RPMI8226 (cell line): ENCODE data around the gene PDIK1L.

Experiments used
- DNase-seq: peaks from one replicate; pipeline ENCODE4 v3.0.0-alpha.2; 2015

PDIK1L gene

GRCh38 chr1:26124418-26125331, 13.1 kb downstream of the PDIK1L start:
- DNase-seq = no peak

DNA sequence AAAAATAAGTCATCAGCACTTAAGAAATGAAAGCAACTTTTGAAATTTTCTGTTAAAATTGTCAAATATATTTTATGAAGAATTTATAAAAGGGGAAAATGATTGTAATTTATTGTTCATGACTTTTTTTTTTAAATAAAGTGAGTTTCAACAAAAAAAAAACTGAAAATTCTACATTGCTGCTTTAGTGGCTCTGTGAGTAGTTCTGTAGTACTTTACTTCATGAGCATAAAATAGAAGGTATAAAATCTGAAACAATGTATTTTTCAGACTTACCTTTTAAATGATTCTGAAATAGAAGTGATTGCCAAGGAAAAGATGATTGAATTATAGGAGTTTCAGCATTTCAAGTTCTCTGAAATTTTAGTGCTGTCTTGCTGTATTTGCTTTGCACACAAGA, 13.8 kb downstream of the PDIK1L start:
- DNase-seq = no peak

DNA sequence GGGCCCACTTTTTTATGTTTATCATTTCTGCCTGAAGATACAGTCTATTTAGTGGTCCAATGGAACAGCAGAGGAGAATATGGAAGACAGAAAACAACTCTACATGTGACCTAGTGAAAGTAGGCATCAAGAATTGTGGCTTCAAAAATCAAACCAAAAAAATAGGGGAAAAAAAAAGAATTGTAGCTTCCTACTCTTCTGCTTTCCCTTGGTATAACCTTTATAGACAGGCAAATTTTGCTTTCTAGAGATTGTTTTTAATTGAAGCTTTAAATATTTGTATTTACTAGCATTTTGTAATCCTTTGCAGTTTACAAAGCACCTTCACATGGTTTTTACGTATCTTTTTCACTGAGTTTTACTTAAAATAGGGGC, 14.3 kb downstream of the PDIK1L start:
- DNase-seq = no peak

GRCh38 chr1:26126321-26127084, 14.9 kb downstream of the PDIK1L start:
- DNase-seq = peak; percentile 90

- no peak for DNase-seq
Observed at GRCh38 chr1:26127235-26128163, 15.9 kb downstream of the PDIK1L start.

- no peak for DNase-seq
Observed at GRCh38 chr1:26129778-26130177, 18.2 kb downstream of the PDIK1L start.

- no peak for DNase-seq
Observed at GRCh38 chr1:26130695-26131094, 19.1 kb downstream of the PDIK1L start.

- no peak for DNase-seq
Observed at GRCh38 chr1:26132128-26132833, 20.7 kb downstream of the PDIK1L start.

DNA sequence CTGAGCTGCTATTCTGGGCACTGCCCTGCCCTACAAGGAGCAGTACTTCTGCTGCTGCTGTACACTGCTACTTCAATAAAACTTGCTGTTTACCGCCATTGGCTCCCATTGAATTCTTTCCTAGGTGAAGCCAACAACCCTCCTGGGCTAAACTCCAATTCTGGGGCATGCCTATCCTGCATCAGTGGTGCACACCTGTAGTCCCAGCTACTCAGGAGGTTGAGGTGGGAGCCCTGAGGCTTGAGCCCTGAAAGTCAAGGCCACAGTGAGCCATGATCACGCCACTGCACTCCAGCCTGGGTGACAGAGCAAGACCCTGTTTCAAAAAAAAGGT, 21.2 kb downstream of the PDIK1L start:
- DNase-seq = no peak

- no peak for DNase-seq
Observed at GRCh38 chr1:26134466-26134865, 22.8 kb downstream of the PDIK1L start.

GRCh38 chr1:26138974-26139558, 27.4 kb downstream of the PDIK1L start:
- DNase-seq = no peak

- DNase-seq = no peak
Observed at GRCh38 chr1:26142159-26142558, 30.5 kb downstream of the PDIK1L start.

GRCh38 chr1:26145041-26145959, 33.7 kb downstream of the PDIK1L start:
- peak; percentile 90 for DNase-seq

DNA sequence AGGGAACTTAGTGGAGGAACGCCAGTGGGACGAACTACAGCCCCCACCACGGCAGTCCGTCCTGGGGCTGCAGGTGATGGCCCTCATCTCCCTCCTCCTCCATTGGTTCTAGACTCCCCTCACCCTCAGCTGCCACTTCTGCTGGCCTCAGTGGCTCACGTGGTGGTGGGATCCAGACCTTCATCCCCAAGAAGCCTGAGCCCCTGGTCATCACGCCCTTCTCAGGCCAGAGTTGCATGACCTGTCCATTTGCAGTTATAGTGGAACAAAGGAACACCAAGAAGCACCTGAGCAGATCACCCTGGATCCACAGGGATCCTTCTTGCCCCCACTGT, 34.3 kb downstream of the PDIK1L start:
- no peak for DNase-seq

DNA sequence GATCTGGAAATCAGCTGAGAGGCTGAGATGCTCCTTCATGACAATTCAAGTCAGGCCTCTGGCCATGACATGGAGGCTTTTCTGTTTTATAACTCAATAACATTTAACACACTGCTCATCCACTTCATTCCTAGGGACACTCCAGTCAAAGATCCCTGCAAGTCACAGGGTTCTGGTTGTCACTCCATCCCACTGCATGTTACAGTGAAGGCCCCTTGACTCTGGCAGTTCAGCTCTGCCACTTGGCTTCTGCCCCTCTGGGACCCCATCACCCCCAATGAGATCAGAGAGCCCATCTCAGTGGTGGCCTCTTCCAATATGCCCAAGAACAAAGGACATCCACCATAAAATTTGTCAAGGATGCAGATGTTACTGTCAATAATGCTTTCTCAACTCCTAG, 37.3 kb downstream of the PDIK1L start:
- DNase-seq = no peak

DNA sequence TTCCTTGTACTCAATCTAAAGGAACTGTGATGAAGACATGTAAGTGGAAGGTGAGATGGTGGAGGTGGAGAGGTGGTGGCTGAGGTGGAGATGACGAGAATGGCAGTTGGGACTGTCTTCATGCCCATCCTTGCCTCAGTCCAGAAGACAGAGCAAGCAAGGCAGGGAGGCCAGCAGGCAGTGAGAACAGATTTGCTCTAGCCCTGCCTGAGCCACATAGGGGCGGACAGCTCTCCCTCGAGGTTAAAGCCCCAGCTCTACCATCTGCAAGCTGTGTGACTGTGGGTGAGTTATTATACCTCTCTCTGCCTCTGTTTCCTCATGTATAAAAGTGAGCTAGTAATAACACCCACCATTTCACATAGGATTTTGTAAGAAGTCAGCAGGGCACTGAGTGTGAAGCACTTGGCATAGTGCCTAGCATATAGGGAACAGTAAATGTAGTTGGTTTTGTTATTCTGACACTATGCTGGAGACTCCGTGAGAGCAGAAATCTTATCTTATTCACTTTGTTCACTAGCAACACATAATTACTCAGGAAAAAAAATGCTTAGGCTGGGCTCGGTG, 42.4 kb downstream of the PDIK1L start:
- DNase-seq = no peak

- no peak for DNase-seq
Observed at GRCh38 chr1:26154750-26155149, 43.1 kb downstream of the PDIK1L start.

- no peak for DNase-seq
Observed at GRCh38 chr1:26155370-26156284, 44.0 kb downstream of the PDIK1L start.

DNA sequence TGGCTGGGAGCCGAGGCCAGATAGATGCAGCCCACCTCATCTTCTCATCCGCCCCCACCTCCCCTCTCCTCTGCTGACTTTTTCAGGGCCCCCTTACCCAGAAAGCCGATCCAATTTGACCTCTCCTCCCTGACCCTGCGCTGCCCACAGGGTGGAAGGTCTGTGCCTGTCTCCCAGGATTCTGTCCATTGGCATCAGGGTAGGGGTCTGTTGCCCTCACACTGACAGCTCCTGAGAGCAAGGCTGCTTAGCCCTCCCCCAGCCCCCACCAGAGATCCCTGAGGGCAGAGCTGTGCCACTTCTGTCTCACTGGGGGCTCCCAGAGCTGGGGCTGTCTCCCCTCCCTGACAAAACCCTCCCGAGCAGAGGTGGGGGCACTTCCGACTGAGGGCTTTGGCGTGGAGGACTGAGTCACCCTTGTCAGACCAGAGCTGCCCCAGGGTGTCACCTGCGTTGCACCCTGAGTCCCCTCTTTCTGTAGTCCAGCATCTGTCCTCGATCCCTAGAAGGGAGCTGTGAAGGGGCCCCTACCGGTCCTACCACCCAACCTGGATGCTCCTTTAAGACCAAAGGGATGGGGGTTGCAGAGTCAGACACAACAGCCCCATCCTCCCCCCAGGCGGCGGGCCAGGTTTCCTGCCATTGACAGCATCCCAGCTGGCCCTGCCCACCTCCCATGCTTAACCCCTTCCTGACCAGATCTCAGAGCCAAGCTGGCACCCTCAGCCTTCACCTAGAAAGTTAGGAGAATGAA, 44.8 kb downstream of the PDIK1L start:
- peak; percentile 38 for DNase-seq
